Activated CD8-positive, alpha-beta T cell treated with anti-CD3 and anti-CD28 coated beads, Interleukin-2, amount 10 ng/mL, durations not matched to agents 7 days and 5 days (primary cell): Measurements from ENCODE around the gene NEAT1. TPM values are rescaled to one million over a fixed set of nuclear protein-coding genes. Genes with fewer than 3 reads are reported as not detected.
"Not testable (repeated sequence)": the region's sequence is repeated elsewhere in the genome, so short reads cannot be mapped to it uniquely, and the experiment has no call there.

Experiments
- ATAC-seq: fragments of 150-1000 bp; cut with Tn5 transposase; one replicate; pipeline ENCODE4 v1.10.0; 2021; ENCODE audit warnings: moderate library complexity
- CTCF ChIA-PET: fragments of 350-600 bp; sonication (Branson Sonifier 250); formaldehyde crosslinking; loops from one replicate; lab custom pipeline; 2021; ENCODE audit warnings: antibody characterized with exemption; lab: Charles Lee
- POLR2A ChIA-PET: fragments of 350-600 bp; sonication (Branson Sonifier 250); formaldehyde crosslinking; loops from one replicate; lab custom pipeline; 2021; ENCODE audit warnings: antibody characterized with exemption; lab: Charles Lee
- DNase-seq: peaks from one replicate; pipeline ENCODE4 v3.0.0-alpha.2; 2020
- H3K27ac Mint-ChIP-seq: one replicate; pipeline ENCODE4 v1.8.0; 2021; ENCODE audit warnings: mild to moderate bottlenecking, mixed read lengths
- H3K27me3 Mint-ChIP-seq: one replicate; pipeline ENCODE4 v1.8.0; 2021; ENCODE audit warnings: low read depth, mixed read lengths
- H3K36me3 Mint-ChIP-seq: one replicate; pipeline ENCODE4 v1.8.0; 2021; ENCODE audit warnings: low read depth, mixed read lengths
- H3K4me1 Mint-ChIP-seq: one replicate; pipeline ENCODE4 v1.8.0; 2021; ENCODE audit warnings: low read depth, mixed read lengths
- H3K4me3 Mint-ChIP-seq: one replicate; pipeline ENCODE4 v1.8.0; 2021; ENCODE audit warnings: mild to moderate bottlenecking, mixed read lengths
- H3K9me3 Mint-ChIP-seq: one replicate; pipeline ENCODE4 v1.8.0; 2022; ENCODE audit warnings: mixed read lengths; ENCODE audit not compliant: insufficient read depth
- total RNA-seq, 2 experiments: library from RNA; stranded (reverse); gene quantifications; one replicate each; pipeline ENCODE4 v1.2.3, GENCODE V29; 2021

NEAT1 gene
- total RNA-seq, 2 experiments from 2014 or later = 212 to 254 TPM

GRCh38 chr11:65465471-65465870, 42.9 kb downstream of the NEAT1 start:
- H3K9me3 Mint-ChIP-seq, H3K27ac Mint-ChIP-seq, DNase-seq, H3K36me3 Mint-ChIP-seq, H3K27me3 Mint-ChIP-seq, ATAC-seq, H3K4me3 Mint-ChIP-seq: not testable (repeated sequence)
- H3K4me1 Mint-ChIP-seq = peaks cover 10% of the 10 kb centered on the region
- CTCF ChIA-PET = interaction anchor here (4.2 kb wide), 1 partner anchor 13 kb away, joined by 27 read pairs; no protein-coding TSS in a partner anchor
- POLR2A ChIA-PET = interaction anchor here (0.6 to 19.3 kb wide), 4 partner anchors 11 to 45 kb away, joined by 3 to 794 read pairs (median 154); partner anchors contain the start of genes MALAT1 and NEAT1

GRCh38 chr11:65467306-65467705, 44.7 kb downstream of the NEAT1 start:
- ChIA-PET CTCF (interaction anchor here (4.2 to 5.8 kb wide), 2 partner anchors 11 to 50 kb away, joined by 27 to 99 read pairs; no protein-coding TSS in a partner anchor), POLR2A (interaction anchor here (16.8 to 19.3 kb wide), 2 partner anchors 34 to 47 kb away, joined by 302 to 794 read pairs; partner anchors contain the start of genes MALAT1 and NEAT1)
- H3K36me3 Mint-ChIP-seq, H3K27me3 Mint-ChIP-seq, H3K4me3 Mint-ChIP-seq, H3K27ac Mint-ChIP-seq, H3K9me3 Mint-ChIP-seq, ATAC-seq, DNase-seq: not testable (repeated sequence)
- H3K4me1 Mint-ChIP-seq = peaks cover 24% of the 10 kb centered on the region

- no peak overlapping the region for H3K27ac Mint-ChIP-seq
- H3K36me3 Mint-ChIP-seq = no peaks in the 10 kb centered on the region
- peak; percentile 53 for ATAC-seq
Measured at GRCh38 chr11:65468874-65469333, 46.3 kb downstream of the NEAT1 start.

GRCh38 chr11:65470433-65471049, 47.9 kb downstream of the NEAT1 start:
- no peak for DNase-seq
- ChIA-PET CTCF (interaction anchor here (0.9 to 10.7 kb wide), 6 partner anchors 8 to 53 kb away, joined by 3 to 113 read pairs (median 20); partner anchors contain the start of gene MALAT1), POLR2A (interaction anchor here (16.8 to 19.3 kb wide), 2 partner anchors 31 to 50 kb away, joined by 302 to 794 read pairs; partner anchors contain the start of genes MALAT1 and NEAT1)
- Mint-ChIP-seq H3K4me1 (peaks cover 29% of the 10 kb centered on the region), H3K4me3 (no peak overlapping the region), H3K9me3 (no peaks in the 10 kb centered on the region), H3K36me3 (no peaks in the 10 kb centered on the region), H3K27me3 (no peaks in the 10 kb centered on the region), H3K27ac (peak overlapping the region; percentile 51)
- ATAC-seq = no peak

More at GRCh38 chr11:65468874-65469333, 46.3 kb downstream of the NEAT1 start:
- Mint-ChIP-seq H3K4me1 (peaks cover 27% of the 10 kb centered on the region), H3K27me3 (no peaks in the 10 kb centered on the region), H3K4me3 (no peak overlapping the region), H3K9me3 (no peaks in the 10 kb centered on the region)
- ChIA-PET CTCF (interaction anchor here (0.8 to 5.8 kb wide), 19 partner anchors 9 to 139 kb away, joined by 3 to 99 read pairs (median 5); partner anchors contain the start of genes FRMD8 and SLC25A45), POLR2A (interaction anchor here (16.8 to 19.3 kb wide), 2 partner anchors 32 to 48 kb away, joined by 302 to 794 read pairs; partner anchors contain the start of genes MALAT1 and NEAT1)
- DNase-seq = peak; percentile 76

- H3K27me3 Mint-ChIP-seq = no peaks in the 10 kb centered on the region
- ChIA-PET POLR2A (interaction anchor here (0.6 to 19.3 kb wide), 9 partner anchors 12 to 143 kb away, joined by 3 to 794 read pairs (median 5); partner anchors contain the start of genes MALAT1 and NEAT1), CTCF (interaction anchor here (0.6 to 10.7 kb wide), 16 partner anchors 8 to 156 kb away, joined by 3 to 113 read pairs (median 7); partner anchors contain the start of gene MALAT1)
- peak overlapping the region; percentile 12 for H3K4me3 Mint-ChIP-seq
- H3K36me3 Mint-ChIP-seq = peaks cover 1% of the 10 kb centered on the region
- no peaks in the 10 kb centered on the region for H3K9me3 Mint-ChIP-seq
- DNase-seq (no peak), ATAC-seq (no peak)
- peaks cover 32% of the 10 kb centered on the region for H3K4me1 Mint-ChIP-seq
- H3K27ac Mint-ChIP-seq = peak overlapping the region; percentile 94
Measured at GRCh38 chr11:65471447-65471891, 48.9 kb downstream of the NEAT1 start.

- ChIA-PET POLR2A (interaction anchor here (0.7 to 19.3 kb wide), 6 partner anchors 14 to 52 kb away, joined by 3 to 794 read pairs (median 6); partner anchors contain the start of genes MALAT1 and NEAT1), CTCF (interaction anchor here (1.2 to 10.7 kb wide), 11 partner anchors 10 to 92 kb away, joined by 3 to 113 read pairs (median 13); partner anchors contain the start of gene MALAT1)
- ATAC-seq, H3K9me3 Mint-ChIP-seq, H3K36me3 Mint-ChIP-seq, DNase-seq, H3K27me3 Mint-ChIP-seq: not testable (repeated sequence)
- Mint-ChIP-seq H3K4me3 (peak overlapping the region; percentile 50), H3K27ac (peak overlapping the region; percentile 94), H3K4me1 (peaks cover 33% of the 10 kb centered on the region)
Measured at GRCh38 chr11:65472588-65473277, 50.1 kb downstream of the NEAT1 start.

GRCh38 chr11:65473278-65473860, 50.8 kb downstream of the NEAT1 start:
- no peaks in the 10 kb centered on the region for H3K9me3 Mint-ChIP-seq
- ChIA-PET POLR2A (interaction anchor here (16.8 to 19.3 kb wide), 2 partner anchors 28 to 53 kb away, joined by 302 to 794 read pairs; partner anchors contain the start of genes MALAT1 and NEAT1), CTCF (interaction anchor here (3.0 to 10.7 kb wide), 2 partner anchors 15 to 25 kb away, joined by 14 to 113 read pairs; partner anchors contain the start of gene MALAT1)
- H3K27ac Mint-ChIP-seq = no peak overlapping the region
- no peaks in the 10 kb centered on the region for H3K27me3 Mint-ChIP-seq
- ATAC-seq (no peak), DNase-seq (no peak)
- peaks cover 33% of the 10 kb centered on the region for H3K4me1 Mint-ChIP-seq
- H3K36me3 Mint-ChIP-seq = peaks cover 2% of the 10 kb centered on the region
- H3K4me3 Mint-ChIP-seq = no peak overlapping the region

- Mint-ChIP-seq H3K27ac (no peak overlapping the region), H3K36me3 (peaks cover 2% of the 10 kb centered on the region), H3K27me3 (no peaks in the 10 kb centered on the region), H3K4me1 (peaks cover 31% of the 10 kb centered on the region), H3K9me3 (no peaks in the 10 kb centered on the region), H3K4me3 (no peak overlapping the region)
- POLR2A ChIA-PET = interaction anchor here (16.8 to 19.3 kb wide), 2 partner anchors 27 to 54 kb away, joined by 302 to 794 read pairs; partner anchors contain the start of genes MALAT1 and NEAT1
- CTCF ChIA-PET = interaction anchor here (1.1 to 10.7 kb wide), 3 partner anchors 24 to 140 kb away, joined by 3 to 113 read pairs (median 36); partner anchors contain the start of gene MALAT1
- DNase-seq (no peak), ATAC-seq (no peak)
Measured at GRCh38 chr11:65474864-65475263, 52.3 kb downstream of the NEAT1 start.

GRCh38 chr11:65476632-65477148, 54.1 kb downstream of the NEAT1 start:
- H3K27ac Mint-ChIP-seq = peak overlapping the region; percentile 100

More at GRCh38 chr11:65476632-65477148, 54.1 kb downstream of the NEAT1 start:
- Mint-ChIP-seq H3K4me1 (peaks cover 22% of the 10 kb centered on the region), H3K9me3 (no peaks in the 10 kb centered on the region), H3K27me3 (peaks cover 2% of the 10 kb centered on the region), H3K36me3 (peaks cover 2% of the 10 kb centered on the region), H3K4me3 (peak overlapping the region; percentile 98)
- no peak for DNase-seq
- no peak for ATAC-seq
- ChIA-PET CTCF (interaction anchor here (1.0 to 10.7 kb wide), 12 partner anchors 9 to 303 kb away, joined by 3 to 113 read pairs (median 4); partner anchors contain the start of genes DPF2, MALAT1, SLC25A45 and ZNRD2), POLR2A (interaction anchor here (0.7 to 19.3 kb wide), 10 partner anchors 11 to 143 kb away, joined by 3 to 794 read pairs (median 4); partner anchors contain the start of genes DPF2, MALAT1, NEAT1 and SCYL1)
